Measurements from ENCODE around the gene SHMT1.
"Not testable (repeated sequence)": the region's sequence is repeated elsewhere in the genome, so short reads cannot be mapped to it uniquely, and the experiment has no call there.

SHMT1 gene

DNA sequence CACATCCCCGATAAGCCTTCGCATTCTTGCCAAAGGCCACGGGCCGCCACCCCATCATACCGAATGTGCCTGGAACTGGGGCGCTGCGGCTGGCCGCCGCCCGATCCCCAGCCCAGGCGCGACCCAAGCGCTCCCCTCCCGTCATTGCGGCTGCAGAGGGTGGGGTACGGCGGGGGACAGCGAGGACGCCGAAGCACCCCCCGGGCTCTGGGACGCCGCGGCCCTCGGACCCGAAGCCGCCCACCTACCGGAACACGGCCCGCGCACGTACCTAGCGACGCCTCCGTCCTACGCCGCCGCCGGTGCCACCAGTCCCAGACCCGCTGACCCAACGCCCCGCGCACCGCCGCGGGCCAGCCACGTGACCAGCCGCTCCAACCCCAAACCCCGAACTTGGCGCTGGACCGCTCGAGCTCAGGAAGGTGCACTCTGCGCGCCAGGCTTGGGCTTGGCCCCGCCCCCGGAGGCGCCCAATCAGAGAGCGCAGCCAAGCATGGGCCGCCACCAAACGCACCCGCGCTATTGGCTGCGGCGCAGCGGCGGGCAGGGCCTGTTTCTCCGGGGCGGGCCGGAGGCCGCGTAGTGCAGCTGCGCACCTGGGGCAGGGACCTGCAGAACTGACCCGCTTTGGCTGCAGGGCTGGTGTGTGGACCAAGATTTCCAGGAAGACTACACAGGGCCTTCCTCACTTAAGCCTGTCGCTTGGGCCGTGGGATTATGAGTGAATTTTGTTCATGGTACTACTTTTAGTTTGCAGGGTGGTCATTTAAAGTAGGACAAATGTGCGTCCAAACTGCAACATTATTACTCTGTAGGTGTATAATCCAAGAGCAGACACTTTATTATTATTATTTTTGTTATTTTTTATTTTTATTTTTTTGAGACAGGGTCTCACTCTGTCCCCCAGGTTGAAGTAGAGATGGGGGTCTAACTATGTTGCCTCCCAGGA is at the start of gene SHMT1:
Gene SHMT1 (minus strand): TSS at position 450 of the 949 bp plus-strand sequence. CDS start 7,569 bp downstream, outside the sequence.
- DNase-seq (ENCODE audit: low spot score) = peak; percentile 68
- FAIRE-seq = peak; percentile 43

DNA sequence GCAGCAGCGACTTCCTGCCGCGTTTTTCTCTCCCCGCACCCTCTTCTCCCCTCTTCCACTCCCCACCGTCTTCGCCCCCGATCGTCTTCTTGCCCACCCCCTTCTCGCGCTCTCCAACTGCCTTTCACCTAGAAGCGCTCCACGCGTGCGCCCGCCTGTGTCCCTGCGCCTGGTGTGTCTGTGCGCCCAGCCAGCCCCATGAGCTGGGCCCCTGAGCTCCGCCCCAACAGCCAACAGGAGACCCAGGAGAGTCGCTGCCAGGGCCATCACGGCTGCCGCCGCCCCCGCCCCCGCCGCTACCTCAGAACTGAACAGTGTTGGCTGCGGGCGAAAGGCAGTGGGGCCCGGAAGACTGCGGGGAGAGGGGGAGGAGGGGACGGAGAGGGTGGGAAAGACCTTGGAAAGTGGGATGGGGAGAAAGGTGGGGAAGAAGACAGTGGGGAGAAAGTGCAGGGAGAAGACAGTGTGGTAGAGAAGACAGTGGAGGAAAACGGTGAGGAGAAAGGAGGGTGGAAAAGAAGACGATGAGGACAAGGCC is 48.7 kb upstream of the SHMT1 start:
- peak; percentile 56 for FAIRE-seq
- not testable (repeated sequence) for DNase-seq (ENCODE audit: low spot score)

DNA sequence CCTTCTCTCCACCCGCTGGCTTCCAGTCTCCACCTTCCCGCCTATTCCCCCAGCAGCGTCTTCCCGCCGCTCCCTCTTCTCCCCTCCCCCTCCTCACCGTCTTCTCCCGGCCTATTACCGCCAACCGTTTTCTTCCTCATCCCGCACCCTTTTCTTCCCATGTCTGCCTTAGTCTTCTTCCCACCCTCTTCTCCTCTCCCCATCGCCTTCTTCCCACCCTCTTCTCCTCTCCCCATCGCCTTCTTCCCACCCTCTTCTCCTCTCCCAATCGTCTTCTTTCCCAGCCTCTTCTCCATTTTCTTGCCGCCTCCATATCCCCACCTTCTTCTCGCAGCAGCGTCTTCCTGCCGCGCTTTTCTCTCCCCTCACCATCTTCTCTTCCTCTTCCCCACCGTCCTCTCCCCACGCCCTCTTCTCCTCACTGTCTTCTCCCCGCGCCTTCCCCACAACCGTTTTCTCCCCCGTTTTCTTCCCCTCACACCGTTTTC is 48.1 kb upstream of the SHMT1 start:
- DNase-seq (ENCODE audit: low spot score) = peak; percentile 5
- FAIRE-seq = not testable (repeated sequence)

DNA sequence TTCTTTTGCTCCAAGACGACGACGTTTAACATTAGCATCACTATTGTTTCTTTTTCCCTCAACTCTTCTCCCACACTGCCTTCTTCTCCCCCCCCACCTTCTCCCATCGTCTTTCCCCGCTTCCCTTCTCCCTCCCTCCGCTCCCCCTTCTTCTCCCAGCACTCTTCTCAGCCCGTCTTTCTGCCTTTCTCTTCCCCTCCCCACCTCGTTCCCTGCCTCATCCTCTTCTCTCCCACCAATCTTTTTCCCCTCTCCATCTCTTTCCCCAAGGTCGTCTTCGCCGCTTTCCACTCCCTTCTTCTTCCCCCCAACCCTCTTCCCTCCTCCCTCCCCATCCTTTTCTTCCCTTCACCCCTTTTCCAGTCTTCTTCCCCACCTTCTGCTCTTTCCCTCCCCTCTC is 47.4 kb upstream of the SHMT1 start:
- not testable (repeated sequence) for DNase-seq (ENCODE audit: low spot score); FAIRE-seq

DNA sequence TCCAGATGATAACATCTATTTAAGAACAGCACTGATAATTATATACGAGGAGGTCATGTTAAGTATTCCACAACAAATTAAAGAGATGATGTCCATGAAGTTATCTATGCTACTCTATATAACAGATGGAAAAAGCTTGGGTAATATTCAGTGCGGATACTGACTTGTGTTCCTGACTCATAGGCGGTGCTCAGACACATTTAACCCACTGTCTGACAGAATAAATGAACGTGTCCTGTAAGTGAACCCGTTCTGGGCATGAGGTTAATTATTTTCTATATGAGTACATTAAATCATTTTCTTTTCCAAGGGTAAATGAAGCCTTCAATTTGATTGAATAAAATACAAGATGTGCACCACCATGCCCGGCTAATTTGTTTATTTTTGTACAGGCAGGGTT is 46.0 kb upstream of the SHMT1 start:
- peak; percentile 26 for DNase-seq (ENCODE audit: low spot score)
- peak; percentile 91 for FAIRE-seq

DNA sequence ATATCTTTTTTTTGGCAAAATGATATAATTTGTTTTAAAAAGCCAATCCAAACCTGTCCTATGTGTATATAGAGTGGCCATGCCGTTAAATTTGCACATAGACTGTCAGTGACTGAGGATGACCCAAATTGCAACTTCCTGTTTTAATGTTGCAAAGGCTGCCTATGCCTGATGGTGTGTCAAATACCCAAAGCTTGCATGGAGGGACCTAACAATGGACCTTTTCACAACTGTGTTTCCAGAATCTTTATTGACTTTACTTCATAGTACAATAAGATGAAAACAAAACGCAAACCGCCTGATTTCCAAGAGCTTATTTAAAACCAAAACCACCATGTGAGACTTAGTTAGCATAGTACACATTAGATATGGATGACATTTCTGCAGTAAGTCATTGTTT is 45.6 kb upstream of the SHMT1 start:
- DNase-seq (ENCODE audit: low spot score); FAIRE-seq: not testable (repeated sequence)

DNA sequence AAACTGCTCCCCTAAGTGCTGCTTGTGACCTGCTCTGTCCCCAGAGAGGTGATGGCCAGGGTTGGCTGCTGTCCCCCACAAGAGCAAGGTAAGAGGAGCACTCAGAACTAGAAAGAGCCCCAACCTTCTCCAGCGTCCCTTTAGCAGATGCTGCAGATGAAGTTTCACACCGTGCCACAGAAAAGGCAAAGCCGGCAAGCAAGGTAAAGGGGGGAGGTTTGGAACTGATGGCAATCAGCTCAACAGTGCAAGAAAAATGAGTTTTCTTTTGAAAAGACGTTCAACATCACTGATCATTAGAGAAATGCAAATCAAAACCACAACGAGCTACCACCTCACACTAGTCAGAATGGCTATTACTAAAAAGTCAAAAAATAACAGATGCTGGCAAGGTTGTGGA is 40.3 kb upstream of the SHMT1 start:
- FAIRE-seq; DNase-seq (ENCODE audit: low spot score): not testable (repeated sequence)

DNA sequence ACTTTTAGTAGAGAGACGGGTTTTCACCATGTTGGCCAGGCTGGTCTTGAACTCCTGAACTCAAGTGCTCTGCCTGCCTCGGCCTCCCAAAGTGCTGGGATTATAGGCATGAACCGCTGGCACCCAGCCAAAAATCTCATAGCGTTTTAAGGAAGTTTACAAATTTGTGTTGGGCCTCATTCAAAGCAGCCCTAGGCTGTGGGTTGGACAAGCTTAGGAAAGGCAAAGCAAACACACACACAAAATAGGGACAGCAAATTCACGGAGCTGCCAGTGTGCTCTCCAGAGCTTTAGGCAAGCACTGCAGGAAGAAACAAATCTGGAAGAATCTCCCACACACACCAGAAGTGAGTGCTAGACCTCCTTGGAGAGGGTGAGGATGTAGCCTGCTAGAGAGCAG is 39.8 kb upstream of the SHMT1 start:
- FAIRE-seq; DNase-seq (ENCODE audit: low spot score): not testable (repeated sequence)

DNA sequence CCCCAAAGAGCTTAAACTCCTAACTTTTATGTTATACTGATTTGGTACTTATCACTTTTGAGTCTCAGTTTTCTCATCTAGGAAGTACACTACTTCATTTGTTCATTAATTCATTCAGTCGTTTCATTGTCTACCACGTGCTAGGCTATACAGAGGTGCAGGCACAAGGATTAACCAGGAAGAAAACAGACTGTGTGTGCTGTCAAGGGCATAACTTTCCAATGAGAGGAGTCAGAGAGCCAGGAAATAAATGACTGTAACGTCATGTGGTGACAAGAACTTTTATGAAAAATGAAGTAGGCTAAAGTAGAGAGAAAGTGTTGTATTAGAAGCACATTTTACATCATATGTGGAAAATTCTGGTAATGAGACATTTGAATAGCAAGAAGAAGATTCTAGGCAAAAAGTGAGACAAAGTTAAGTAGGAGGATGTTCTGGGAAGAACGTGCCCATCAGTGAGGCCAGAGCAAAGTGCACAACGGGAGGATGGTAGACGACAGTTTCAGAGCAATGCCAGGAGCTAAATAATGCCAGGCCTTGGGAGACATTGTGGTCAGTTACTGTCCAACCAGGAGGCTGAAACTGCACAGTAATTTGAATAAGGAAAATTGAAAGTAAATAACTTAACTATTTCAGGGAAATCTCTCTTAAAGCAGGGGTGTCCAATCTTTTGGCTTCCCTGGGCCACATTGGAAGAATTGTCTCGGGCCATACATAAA is 38.7 kb upstream of the SHMT1 start:
- not testable (repeated sequence) for DNase-seq (ENCODE audit: low spot score); FAIRE-seq

DNA sequence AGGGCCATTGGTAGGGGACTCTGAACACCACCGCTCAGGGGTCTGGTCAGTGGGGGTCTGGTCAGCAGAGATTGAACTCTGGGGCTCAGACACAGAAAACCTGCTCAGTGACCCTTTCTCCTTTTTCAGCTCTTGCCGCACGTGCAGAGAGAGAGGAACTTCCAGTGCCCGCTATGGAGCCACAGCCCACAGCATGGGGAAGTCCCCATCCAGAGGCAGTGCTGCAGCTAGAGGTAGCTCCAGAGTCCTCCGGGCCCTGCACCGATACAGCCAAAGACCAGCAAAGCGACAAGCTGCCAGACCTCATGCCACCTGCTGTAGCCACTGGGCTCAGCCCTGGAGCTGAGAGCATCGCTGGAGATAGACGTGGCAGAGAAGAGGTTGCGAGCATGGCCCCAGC is 25.4 kb upstream of the SHMT1 start:
- FAIRE-seq; DNase-seq (ENCODE audit: low spot score): not testable (repeated sequence)

DNA sequence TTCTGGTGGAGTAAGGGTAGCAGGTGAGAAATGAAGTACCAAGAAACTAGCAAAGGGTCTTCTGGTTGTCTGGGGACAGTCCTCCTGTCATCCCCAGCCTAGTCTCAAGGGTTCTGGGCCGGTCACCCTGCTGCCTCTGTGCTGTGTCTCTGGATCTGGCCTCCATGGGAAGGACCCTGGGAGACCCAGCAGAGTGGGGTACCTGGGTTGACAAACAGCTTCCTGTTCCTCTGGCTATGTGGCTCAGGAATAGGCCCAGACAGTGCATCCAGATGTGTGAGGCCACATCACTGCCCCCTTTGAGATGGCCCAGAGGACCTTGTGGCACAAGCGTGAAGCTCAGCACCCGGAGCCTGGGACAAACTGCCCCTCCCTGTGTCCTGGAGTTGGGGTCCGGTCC is 24.9 kb upstream of the SHMT1 start:
- DNase-seq (ENCODE audit: low spot score); FAIRE-seq: not testable (repeated sequence)

DNA sequence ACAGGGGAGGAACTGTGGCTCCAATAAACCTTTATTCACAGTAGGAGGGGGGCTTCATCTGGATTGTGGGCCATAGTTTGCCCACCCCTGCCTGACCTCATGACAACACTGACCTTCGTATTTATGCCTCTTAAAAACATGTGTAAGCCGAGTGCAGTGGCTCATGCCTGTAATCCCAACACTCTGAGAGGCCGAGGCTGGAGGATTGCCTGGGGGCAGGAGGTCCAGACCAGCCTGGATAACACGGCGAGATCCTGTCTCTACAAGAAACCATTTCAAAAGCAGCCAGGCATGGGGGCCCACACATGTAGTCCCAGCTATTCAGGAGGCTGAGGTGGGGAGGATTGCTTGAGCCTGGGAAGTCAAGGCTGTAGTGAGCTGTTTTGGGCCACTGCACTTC is 24.2 kb upstream of the SHMT1 start:
- not testable (repeated sequence) for DNase-seq (ENCODE audit: low spot score); FAIRE-seq

DNA sequence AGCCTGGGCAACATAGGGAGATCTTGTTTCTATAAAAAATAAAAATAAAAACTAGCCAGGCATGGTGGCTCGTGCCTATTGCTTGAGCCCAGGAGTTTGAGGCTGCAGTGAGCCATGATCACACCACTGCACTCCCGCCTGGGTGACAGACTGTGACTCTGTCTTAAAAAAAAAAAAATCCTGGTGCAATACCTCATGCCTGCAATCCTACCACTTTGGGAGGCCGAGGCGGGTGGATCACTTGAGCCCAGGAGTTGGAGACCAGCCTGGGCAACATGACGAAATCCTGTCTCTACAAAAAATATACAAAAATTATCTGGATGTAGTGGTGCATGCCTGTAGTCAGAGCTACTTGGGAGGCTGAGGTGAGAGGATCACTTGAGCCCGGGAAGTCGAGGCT is 20.9 kb upstream of the SHMT1 start:
- DNase-seq (ENCODE audit: low spot score); FAIRE-seq: not testable (repeated sequence)

DNA sequence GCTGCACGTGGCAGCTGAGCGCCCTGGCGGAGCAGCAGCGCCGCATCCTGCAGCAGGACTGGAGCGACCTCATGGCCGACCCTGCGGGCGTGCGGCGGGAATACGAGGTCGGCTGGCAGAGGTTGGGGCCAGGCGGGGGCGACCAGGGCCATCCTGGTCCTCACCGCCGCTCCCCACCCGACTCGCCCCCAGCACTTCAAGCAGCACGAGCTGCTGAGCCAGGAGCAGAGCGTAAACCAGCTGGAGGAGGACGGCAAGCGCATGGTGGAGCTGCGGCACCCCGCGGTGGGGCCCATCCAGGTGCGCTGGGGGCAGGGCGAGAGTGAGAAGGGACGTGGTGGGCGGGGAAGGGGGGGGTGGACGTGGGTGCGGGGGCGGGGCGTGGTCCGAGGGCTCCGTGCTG is 19.7 kb upstream of the SHMT1 start:
- FAIRE-seq; DNase-seq (ENCODE audit: low spot score): not testable (repeated sequence)

DNA sequence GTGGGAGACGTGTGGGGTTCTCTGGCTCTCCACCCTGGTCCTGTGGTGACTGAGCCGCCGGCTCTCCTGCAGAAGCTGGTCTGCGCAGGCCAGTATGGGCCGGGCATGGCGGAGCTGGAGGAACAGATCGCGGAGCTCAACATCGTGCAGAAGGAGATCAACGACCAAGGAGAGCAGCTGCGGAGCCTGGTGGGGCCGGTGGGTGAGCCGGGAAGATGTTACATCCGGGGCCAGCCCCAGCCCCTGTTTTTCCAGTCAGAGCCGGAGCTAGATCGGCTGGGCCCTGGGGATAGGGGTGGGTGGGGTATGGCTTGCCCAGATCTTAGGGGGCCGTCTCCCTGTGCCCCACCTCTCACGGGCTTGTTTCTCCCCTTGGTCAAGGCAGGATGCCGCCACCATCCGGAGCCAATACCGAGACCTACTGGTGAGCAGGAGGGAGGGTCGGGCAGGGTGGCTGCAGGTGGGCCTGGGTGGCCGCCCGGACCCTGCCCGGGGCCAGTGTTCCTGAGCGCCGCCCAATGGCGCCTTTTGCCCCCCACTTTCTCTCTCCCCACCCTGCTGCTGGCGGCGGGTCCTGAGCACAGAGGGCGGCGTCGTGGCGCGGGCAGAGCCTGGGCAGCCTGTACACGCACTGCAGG is 19.2 kb upstream of the SHMT1 start:
- FAIRE-seq = no peak
- DNase-seq (ENCODE audit: low spot score) = no peak

DNA sequence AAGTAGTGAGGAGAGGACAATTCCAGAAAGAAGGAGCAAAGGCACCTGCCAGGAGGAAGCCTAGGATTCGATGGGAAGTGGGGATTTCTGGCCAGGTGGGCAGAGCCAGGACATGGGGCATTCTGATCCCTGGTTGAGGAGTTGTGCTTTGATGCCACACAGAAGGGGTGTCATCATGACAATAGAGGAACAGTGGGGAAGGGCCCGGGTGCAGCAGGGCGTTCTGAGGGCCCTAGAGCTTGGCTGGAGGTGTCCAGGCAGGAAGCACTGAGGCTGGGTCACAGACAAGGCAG is 18.5 kb upstream of the SHMT1 start:
- FAIRE-seq (no peak), DNase-seq (ENCODE audit: low spot score) (no peak)

DNA sequence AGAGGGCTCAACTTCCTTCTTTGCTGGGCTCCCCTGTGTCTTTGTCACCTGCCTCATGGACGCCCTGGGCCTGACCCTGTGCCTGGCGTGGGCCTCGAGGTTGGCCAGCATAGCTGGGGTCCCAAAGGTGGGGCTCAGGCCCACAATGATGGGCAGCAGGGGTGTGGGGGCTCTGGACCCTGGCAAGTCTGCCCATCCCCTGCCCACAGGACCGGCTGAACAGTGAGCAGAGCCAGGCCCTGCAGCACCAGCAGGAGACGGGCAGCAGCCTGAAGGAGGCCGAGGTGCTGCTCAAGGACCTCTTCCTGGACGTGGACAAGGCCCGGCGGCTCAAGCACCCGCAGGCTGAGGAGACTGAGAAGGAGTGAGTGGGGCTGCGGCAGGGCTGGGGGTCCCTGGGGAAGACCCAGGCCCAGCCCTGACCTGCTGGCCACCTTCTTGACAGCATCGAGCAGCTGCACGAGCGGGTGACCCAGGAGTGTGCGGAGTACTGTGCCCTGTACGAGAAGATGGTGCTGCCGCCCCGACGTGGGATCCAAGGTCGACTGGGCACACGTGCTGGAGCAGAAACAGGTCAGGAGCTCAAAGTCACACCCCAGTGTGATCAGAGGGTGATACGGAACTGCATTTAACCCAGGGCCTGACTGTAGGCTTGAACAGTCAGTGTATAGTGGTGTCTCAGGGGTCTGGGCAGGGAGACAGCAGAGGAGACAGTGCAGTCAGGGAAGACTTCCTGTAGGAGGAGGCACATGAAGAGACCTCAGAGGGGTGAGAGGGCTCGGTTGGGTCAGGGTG is 18.0 kb upstream of the SHMT1 start:
- FAIRE-seq = no peak
- no peak for DNase-seq (ENCODE audit: low spot score)

DNA sequence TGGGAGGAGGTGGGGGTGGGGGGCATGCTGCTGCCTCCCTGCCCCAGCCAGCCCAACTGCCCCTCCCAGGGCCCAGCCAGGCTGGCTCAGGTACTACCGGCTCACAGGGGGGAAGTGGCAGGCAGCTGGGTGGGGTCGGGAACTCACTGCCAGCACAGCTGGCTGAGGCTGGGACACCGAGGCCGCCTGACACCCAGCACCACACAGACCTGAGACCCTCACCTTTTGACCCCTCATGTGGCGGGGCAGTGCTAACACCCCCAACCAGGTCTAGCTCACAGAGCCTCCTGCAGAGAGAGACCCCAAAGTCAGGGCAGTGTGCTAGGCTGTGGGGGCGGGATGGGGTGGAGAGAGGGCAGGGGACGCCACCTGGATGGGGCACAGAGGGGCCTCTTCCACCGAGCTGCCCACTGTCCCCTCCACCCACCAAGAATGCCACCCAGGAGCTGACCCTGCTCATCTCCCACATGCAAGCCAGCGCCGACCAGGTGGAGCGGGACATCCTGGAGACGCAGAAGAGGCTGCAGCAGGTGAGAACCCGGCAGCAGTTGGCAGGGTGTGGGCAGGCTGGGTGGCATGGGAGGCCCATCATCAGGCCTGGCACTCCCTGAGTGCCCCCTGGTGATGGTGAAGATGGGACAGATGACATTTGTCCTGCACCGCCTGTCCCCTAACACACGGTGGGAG is 17.3 kb upstream of the SHMT1 start:
- no peak for FAIRE-seq
- DNase-seq (ENCODE audit: low spot score) = no peak

DNA sequence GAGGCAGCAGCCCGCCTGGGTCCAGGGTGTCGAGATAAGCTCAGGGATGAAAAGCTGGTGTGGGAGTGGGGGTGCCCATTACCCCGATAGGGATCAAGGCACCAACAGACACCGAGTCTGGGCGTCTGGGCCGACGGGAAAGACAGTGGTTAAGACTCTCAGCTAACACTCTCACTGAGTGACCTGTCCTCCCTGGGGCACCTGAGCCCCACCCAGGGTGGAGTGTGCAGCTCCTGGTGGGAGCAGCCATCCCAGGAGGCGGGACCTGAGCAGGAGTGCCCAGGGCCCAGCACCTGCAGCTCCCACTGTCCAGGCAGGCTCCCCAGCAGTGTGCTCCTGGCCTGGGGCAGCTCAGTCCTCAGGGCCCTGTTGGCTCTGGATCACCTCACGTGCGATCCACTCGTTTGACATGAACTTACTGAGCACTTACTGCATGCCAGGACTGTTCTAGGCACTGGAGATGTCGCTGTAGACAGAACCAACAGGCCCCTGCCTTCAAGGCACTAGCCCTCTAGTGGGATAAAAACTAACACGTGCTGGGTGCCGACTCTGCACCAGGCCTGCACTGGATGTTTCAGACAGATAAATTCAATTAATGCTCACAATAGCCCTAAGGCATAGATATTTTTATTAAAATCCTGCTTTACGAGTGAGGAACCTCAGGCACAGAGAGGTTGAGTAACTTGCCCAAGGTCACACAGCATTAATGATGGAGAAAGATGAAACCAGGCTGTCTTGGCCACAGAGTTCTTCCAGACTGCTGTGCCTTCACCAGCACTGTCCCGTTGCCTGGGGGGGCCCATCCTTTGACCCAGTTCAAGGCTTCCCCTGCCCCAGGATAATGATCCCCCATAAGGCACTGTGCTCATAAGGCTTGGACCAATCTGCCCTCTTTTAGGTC is 16.1 kb upstream of the SHMT1 start:
- no peak for FAIRE-seq

More for the DNA sequence above, 16.1 kb upstream of the SHMT1 start:
- no peak for DNase-seq (ENCODE audit: low spot score)
